ENCODE measurements around the gene COL18A1. TPM values are rescaled to one million over a fixed set of nuclear protein-coding genes. Genes with fewer than 3 reads are reported as not detected.

The COL18A1 gene
- total RNA-seq, 2 donors from 2014 or later = 56.2 to 229 TPM

DNA sequence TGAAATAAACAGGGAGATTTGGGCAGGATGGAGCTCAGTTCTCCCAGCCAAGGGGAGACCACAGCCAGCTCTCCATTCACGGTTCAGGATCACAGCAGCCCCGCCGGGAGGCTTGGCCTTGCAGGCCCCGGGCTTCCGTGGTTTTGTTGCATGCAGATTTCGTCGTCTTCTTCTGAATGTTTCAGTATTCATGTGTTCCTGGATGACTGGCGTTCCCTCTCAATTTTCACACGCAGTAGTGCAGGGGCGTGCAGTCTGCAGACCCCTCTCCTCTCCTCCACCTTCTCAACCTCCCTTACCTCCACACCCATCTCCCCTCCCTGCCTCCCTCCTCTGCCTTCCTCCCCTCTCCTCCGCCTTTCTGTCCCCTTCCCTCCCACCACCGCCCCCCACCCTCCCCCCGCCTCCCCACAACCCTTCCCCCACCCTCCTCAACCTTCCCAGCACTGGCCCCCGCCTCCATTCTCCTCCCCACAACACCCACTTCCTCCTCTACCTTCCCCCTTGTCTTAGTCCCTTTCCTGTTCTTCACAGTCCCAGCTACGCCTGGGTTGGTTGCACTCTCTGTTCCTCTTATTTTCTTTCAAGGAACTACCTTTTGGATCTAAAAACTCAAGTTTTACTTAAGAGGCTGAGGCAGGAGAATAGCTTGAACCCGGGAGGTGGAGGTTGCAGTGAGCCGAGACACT, 145.7 kb downstream of the COL18A1 start:
- no peak for DNase-seq (ENCODE audit: low spot score)
- H3K27me3 ChIP-seq (replicated peaks; ENCODE audit: insufficient read depth) = no peaks in the 10 kb centered on the region
- intact Hi-C loops (cut with DNase I) = loop anchor here (10.0 kb wide), 1 partner anchor 374 kb away; no protein-coding TSS in a partner anchor
- H3K9me3 ChIP-seq = no peaks in the 10 kb centered on the region
- no peaks in the 10 kb centered on the region for H3K36me3 ChIP-seq
- no peaks in the 10 kb centered on the region for H3K4me1 ChIP-seq (replicated peaks)
- H3K27ac ChIP-seq = no peak overlapping the region
- no peak overlapping the region for H3K4me3 ChIP-seq
- WGBS = 47% methylated on average over 17 of the region's 17 CpGs
- no peak for TF ChIP-seq POLR2AphosphoS5 (IDR thresholded peaks at IDR 0.05)

DNA sequence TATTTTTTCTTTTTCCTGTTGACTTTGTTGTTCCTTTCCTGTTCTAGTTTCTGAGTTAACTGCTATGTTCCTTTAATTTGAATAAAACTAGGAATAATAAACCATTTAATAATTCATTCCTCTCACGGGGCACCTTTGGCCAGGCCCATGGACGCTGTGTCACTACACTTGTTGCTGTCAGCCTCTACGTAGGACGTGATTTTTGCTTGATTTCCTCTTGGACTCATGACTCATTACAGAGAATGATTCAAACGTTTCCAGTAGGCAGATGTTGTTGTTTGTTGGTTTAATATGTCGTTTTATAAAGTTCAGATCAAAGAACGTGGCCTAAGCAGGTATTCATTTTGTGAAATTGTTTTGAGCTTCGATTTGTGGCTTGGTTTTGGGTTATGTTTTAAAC, 146.4 kb downstream of the COL18A1 start:
- no peak for TF ChIP-seq POLR2AphosphoS5 (IDR thresholded peaks at IDR 0.05)
- TF ChIP-seq, protein P1, sequence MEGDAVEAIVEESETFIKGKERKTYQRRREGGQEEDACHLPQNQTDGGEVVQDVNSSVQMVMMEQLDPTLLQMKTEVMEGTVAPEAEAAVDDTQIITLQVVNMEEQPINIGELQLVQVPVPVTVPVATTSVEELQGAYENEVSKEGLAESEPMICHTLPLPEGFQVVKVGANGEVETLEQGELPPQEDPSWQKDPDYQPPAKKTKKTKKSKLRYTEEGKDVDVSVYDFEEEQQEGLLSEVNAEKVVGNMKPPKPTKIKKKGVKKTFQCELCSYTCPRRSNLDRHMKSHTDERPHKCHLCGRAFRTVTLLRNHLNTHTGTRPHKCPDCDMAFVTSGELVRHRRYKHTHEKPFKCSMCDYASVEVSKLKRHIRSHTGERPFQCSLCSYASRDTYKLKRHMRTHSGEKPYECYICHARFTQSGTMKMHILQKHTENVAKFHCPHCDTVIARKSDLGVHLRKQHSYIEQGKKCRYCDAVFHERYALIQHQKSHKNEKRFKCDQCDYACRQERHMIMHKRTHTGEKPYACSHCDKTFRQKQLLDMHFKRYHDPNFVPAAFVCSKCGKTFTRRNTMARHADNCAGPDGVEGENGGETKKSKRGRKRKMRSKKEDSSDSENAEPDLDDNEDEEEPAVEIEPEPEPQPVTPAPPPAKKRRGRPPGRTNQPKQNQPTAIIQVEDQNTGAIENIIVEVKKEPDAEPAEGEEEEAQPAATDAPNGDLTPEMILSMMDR (IDR thresholded peaks at IDR 0.05) = no peak
- no peak for TF ChIP-seq POLR2A (IDR thresholded peaks at IDR 0.05)
- no peaks in the 10 kb centered on the region for H3K4me1 ChIP-seq (replicated peaks)
- H3K27ac ChIP-seq = no peak overlapping the region
- DNase-seq (ENCODE audit: low spot score) = no peak
- no peak overlapping the region for H3K4me3 ChIP-seq
- 70% methylated on average over 8 of the region's 8 CpGs for WGBS
- H3K36me3 ChIP-seq = no peaks in the 10 kb centered on the region
- intact Hi-C loops (cut with DNase I) = loop anchor here (10.0 kb wide), 1 partner anchor 373 kb away; no protein-coding TSS in a partner anchor
- H3K27me3 ChIP-seq (replicated peaks; ENCODE audit: insufficient read depth) = no peaks in the 10 kb centered on the region
- no peaks in the 10 kb centered on the region for H3K9me3 ChIP-seq

GRCh38 chr21:45551783-45552695, 147.1 kb downstream of the COL18A1 start:
- Histone ChIP-seq H3K36me3 (no peaks in the 10 kb centered on the region), H3K4me1 (replicated peaks) (no peaks in the 10 kb centered on the region), H3K9me3 (no peaks in the 10 kb centered on the region), H3K4me3 (no peak overlapping the region), H3K27ac (no peak overlapping the region), H3K27me3 (replicated peaks; ENCODE audit: insufficient read depth) (no peaks in the 10 kb centered on the region)
- DNase-seq (ENCODE audit: low spot score) = no peak
- intact Hi-C loops (cut with DNase I) = loop anchor here (10.0 kb wide), 1 partner anchor 373 kb away; no protein-coding TSS in a partner anchor
- WGBS = 90% methylated on average over 27 of the region's 35 CpGs
- TF ChIP-seq POLR2AphosphoS5 (IDR thresholded peaks at IDR 0.05) (no peak), POLR2A (IDR thresholded peaks at IDR 0.05) (no peak)
- TF ChIP-seq, protein P1 (IDR thresholded peaks at IDR 0.05) = no peak

- DNase-seq (ENCODE audit: low spot score) = no peak
- 85% methylated on average over 29 of the region's 29 CpGs for WGBS
- intact Hi-C loops (cut with DNase I) = loop anchor here (10.0 kb wide), 1 partner anchor 372 kb away; no protein-coding TSS in a partner anchor
Measured at GRCh38 chr21:45552696-45553391, 147.9 kb downstream of the COL18A1 start.

More at GRCh38 chr21:45552696-45553391, 147.9 kb downstream of the COL18A1 start:
- TF ChIP-seq, protein P1 (IDR thresholded peaks at IDR 0.05) = no peak
- TF ChIP-seq POLR2AphosphoS5 (IDR thresholded peaks at IDR 0.05) (no peak), POLR2A (IDR thresholded peaks at IDR 0.05) (no peak)
- Histone ChIP-seq H3K36me3 (no peaks in the 10 kb centered on the region), H3K4me1 (replicated peaks) (no peaks in the 10 kb centered on the region), H3K4me3 (no peak overlapping the region), H3K27ac (no peak overlapping the region), H3K9me3 (no peaks in the 10 kb centered on the region), H3K27me3 (replicated peaks; ENCODE audit: insufficient read depth) (no peaks in the 10 kb centered on the region)
